GM18861 (cell line): ENCODE measurements around the gene LEFTY1.

Source experiments
- ATAC-seq: cut with Tn5 transposase; IDR thresholded peaks from one replicate; pipeline ENCODE4 v1.9.1; 2021; ENCODE audit not compliant: unreplicated experiment

LEFTY1 gene

DNA sequence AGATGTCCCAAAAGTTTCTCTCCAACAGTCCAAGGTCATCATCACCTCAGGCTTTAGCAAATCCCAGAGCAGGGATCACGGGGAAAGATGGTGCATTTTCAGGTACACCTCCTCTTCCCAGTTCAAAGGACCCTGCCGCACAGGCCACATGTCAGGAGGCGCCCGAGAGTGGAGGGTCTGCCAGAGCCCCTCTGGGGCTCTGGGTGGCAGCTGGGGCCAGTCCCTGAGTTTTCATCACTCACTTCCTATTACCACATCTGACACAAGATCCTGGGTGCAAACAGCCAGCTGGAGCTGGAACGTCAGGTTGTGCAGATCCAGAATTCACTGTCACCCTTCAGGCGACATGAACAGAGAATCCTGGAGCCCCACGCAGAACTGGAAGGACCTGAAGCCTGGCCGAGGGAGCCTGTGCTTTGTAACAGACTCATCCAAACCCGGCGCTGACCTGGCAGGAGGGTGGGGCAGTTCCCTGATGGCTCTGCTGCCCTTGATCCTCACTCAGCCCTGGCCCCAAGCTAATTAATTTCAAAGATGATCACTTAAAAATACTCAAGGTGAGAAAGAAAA lies 15.6 kb downstream of the LEFTY1 start:
- ATAC-seq = no peak

DNA sequence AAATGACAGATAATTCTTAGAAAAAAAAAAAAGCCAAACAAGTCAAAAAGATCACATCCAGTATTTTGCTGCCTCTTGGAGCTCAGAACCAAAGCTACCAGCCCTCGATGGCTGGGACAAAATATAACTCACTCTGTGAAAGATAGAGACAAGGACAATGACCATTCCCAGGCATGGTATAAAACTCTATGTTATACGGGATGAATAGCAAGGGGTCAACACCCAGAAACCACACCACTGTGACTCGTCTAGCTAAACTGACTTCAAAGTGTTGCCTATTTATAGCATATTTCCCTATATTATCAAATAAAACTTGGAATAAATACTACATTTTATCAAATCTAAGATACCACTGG lies 16.9 kb downstream of the LEFTY1 start:
- ATAC-seq = no peak

DNA sequence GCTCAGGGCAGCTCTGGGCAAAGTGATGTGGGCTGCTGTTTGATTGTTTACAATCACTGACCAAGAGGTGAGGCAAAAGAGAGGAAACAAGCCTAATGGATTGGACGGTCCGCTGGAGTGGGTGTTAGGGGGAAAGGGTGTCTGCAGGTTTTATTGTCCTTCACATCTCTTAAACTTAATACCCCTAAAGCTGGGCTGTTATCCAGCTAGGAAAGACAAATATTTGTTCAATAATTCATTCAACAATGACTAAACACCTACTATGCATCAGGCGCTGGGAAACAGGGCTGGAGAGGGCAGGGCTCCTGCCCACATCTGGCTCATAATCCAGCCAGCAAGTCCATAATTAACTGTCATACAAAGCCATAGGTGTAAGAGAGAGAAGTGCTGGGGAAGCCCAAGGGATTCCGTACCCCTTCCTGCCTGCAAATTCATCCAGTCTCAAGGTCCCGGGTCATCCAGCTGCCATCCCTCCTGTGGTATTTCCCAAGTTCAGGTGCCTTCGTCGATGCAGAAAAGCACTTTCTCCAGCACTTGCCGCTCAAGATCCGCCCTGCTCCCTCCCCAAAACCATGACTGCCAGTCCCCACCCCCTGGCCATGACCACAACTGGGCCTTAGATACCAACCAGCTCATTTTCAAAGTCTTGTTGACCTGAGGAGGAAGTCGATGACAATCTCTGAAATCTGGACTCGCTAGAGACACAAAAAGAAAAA lies 17.4 kb downstream of the LEFTY1 start:
- ATAC-seq = no peak

DNA sequence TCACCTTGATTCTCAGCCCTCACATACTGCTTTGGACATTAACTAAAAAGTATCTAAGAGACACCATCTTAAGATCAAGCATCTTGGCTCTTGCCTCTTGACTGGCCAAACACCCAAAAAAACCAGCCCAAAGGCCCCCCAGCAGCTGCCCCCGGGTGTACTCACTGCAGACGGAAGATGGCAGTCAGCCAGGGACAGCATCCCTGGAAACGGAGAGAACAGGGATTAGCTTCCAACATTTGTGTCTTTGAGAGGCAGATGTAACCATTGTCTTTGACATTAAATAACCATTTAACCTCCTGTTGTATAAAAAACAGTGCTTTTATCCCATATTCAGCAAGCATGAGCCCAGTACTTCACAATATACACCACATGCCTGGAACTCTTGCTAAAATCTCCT lies 18.0 kb downstream of the LEFTY1 start:
- no peak for ATAC-seq

DNA sequence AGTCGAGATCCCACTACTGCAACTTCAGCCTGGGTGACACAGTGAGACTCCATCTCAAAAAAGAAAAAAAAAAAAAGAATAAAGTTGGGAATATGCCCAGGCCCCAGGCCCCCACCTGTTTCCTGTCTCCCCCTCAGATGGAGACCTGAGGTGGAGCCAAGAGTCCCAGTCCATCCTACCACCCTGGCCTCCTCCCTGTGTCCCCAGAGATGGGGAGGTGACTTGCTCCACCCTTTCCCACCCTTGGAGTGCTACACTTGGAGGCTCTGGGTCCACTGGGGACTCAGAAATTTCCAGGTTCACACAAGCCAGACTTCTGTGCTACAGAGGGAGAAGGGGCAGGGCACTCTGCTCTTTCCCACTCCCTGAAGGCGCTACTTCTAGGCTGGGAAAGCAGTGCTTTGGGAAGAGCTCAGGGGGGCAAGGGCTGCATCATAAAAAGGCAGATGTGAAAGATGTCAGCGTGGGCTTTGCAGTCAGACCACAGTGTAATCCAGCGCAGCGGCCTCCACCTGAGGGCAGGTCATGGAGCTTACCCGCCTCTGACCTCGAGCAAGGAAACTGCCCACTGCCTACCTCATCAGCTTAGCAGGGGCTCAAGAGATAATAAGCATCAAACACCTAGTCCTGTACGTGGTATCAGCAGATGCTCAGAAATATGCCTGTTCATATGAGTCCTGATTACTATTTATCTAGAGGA lies 20.2 kb downstream of the LEFTY1 start:
- ATAC-seq = no peak

DNA sequence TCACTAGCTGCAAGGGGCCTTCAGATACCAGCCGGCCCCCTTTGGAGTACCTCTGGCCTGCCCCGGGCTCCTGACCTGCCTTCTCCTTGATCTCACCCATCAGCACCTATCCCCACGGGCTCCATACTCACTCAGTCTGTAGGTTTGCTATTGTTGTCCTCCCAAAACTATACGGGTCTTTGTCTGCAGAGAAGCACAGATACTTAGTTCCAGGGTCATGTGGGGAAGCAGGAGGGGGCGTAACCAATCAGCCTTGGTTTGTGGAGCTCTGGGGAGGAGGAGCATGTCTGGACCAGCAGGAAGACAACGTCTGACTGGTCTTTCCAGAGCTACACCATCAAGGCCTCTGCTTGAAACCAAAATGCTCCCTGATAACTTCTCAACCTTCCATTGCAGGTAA lies 22.0 kb downstream of the LEFTY1 start:
- ATAC-seq = no peak

DNA sequence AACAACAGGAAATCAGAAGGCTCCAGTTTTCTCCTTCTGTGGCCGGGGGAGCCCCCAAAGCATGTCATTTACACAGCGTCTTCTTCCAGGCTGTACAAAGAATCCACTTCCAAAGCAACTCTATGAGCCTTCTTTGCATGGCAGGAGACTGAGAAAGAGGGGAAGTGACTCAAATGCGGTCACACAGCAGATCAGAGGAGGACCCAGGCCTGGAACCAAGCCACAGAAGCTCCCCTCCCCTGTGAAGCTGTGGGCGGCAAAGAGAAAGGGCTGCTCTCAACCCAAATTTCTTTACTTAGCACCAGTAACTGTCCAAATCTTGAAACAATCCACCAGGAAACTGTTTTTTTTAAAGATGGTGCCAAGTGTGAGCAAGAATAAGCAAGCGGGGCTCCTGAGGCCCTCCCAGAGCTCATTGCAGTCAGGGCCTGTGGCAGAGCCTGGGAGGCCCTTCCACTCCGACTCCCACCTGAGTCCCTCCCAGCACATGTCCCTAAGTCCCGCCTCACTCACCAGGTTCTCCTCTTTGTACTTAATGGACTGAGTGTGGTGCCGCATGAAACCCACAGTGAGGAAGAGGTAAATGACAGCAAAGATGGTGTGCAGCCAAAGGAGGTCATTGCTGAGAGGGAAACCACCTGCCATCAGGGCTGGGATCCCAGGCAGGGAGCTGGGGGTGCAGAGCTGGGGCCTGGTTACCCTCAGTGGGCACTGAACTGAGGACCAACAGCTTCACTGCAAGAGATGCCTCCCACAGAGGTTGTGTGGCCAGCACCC lies 22.7 kb downstream of the LEFTY1 start:
- ATAC-seq = peak; percentile 67

DNA sequence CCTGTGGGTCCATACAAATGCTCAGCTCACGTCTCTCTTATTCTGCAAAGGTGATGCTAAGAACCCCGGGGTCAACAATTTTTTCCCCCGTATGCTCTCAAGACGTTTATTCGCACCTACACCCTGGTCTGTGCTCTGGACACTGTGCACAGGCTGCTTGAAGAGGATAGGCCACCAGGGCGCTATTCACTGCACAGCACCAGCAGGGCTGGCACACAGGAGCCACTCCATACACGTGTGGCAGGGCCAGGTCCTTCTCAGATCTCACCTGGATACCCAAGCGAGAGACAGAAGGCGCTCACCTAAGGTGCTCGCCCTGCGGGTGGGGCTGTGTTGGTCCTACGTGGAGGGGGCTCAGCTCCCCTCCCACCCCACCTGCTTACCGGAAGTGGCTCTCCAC lies 23.4 kb downstream of the LEFTY1 start:
- no peak for ATAC-seq

DNA sequence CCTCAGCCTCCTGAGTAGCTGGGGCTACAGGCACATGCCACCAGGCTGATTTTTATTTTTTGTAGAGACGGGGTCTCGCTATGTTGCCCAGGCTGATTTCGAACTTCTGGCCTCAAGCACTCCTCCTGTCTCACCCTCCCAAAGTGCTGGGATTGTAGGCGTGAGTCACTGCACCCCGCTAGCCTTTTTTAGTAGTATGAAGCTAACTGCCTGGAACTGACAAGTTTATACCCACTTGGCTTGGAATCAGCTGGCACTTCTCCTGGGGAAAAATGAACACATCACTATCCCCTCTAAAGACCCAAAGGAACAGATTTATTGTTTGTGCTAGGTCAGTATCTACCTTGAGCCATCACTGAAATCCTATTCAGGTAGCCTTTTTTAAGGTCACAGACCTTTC lies 25.8 kb downstream of the LEFTY1 start:
- no peak for ATAC-seq

DNA sequence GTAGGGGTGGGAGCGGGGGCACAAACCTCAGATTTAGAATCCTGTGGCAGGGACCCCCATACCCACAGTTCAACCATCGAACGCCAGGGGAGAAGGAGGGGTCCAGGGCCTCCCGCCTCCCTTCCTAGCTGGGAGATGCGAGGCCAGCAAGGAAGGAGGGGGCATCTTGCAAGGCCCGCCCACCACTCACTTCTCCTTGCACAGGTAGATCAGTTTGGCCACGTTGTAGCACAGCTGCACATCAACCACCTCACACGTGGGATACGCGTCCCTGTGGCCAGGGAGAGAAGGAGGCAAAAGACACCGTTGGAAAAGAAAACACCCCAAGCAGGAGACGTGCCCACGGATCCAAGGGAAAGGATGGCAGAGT lies 26.4 kb downstream of the LEFTY1 start:
- no peak for ATAC-seq

DNA sequence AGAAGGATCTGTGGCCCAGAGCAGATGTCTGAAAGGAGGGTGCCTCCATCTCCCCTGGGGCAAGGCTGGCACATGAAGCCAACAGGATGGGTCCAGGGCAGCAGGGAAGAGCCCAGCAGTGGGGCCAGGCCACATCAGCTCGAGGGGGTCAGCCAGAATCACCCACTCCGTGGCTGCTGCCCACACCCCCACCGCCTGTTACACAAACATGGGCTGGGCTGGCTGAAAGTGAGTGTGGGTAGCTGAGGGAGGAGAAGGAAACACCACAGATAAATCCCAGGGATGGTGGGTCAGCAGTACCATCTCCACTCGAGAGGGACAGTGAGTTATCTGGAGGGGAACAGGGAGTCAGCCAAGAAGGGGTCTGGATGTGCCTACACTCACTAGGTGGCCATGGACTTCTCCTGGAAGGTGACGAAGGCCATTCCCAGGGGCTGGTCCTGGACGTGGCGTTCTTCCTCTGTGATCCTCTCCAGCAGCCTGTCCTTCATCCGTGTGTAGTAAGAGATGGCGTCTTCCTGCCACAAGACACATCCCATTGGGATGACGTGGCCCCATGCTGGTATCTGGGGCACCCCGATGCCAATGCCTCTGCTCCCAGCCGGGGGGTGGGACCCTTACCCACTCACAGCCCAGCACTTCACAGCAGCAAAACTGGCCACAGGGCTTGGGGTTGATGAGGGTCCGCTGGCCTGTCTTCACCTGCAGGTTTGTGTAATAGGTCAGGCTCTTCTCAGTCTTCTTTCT lies 26.9 kb downstream of the LEFTY1 start:
- ATAC-seq = no peak

DNA sequence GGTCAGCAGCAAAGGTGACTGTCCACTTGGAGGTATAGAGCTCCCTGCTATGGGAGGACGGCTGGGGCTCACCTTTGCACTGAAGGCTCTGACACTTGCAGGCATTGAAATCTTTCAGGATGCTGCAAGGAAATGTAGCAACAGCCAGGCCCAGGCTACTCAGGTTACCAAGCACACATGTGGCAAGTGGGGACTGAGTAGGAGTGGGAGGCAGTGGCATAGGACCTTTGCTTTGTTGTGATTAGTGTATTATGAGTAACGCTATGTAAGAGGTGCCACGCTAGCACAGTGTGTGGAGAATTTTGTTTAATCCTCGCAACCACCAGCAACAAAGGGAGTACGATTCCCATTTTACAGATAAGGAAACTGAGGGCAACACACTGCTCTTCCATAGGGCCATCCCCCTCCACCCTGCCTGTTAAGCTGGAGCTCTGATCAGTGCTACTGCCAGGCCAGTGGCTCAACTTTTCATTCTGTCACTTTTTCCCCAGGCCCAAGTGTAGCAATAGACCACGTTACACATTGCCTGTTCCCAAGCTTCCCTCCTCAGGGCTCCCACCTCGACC lies 28.0 kb downstream of the LEFTY1 start:
- no peak for ATAC-seq

DNA sequence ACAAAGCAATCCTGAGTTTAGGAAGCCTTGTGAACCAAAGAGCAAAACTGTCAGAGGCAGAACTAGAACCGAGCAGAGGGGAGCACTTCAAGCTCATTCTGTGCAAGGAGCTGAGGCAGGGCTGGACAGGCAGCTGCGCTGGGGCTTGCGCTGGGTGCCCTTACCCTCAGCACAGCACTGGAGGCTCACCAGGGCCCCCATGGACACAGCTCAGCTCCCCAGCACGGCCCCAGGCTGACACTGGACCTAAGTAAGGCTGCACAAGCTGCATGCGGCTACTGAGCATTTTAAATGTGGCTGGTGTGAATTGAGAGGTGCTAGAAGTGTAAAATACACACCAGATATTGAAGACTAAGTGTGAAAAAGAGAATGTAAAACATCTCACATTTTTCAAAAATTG lies 28.8 kb downstream of the LEFTY1 start:
- no peak for ATAC-seq

DNA sequence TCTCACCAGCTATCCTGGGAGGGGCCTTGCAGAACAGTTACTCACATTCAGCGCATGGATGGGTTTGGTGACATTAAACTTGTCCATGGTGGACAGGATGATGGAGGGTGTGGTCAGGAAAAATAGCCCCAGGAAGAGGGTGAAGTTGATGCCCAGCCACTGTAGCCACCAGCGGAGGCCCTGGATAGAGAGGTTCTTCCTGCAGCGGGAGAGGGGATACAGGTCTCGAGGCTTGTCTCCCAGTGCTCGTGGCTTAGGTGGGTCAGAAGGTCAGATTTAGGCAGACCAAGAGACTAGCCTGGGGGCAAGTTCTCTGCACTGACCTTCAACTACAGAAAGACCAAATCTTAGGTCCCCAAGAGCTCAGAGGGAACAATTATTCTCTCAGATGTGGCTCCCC lies 29.8 kb downstream of the LEFTY1 start:
- ATAC-seq = no peak

DNA sequence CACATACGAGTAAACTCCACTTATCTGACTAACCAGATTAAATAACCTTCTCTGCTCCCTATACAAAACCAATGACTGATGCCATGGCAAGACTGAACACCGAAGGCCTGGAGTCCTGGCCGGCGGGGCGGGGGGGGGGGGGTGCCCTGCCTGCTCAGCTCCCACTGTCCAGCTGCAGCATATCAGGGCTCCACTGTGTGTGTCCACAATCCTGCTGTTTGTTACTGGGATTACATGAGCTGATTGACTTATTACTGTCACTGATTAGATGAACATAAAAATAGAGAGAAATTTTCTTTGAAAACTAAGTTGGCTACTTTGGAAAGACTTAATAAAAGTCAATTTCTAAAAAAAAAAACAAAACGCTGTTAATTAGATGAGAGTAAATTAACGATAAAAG lies 31.7 kb downstream of the LEFTY1 start:
- no peak for ATAC-seq

DNA sequence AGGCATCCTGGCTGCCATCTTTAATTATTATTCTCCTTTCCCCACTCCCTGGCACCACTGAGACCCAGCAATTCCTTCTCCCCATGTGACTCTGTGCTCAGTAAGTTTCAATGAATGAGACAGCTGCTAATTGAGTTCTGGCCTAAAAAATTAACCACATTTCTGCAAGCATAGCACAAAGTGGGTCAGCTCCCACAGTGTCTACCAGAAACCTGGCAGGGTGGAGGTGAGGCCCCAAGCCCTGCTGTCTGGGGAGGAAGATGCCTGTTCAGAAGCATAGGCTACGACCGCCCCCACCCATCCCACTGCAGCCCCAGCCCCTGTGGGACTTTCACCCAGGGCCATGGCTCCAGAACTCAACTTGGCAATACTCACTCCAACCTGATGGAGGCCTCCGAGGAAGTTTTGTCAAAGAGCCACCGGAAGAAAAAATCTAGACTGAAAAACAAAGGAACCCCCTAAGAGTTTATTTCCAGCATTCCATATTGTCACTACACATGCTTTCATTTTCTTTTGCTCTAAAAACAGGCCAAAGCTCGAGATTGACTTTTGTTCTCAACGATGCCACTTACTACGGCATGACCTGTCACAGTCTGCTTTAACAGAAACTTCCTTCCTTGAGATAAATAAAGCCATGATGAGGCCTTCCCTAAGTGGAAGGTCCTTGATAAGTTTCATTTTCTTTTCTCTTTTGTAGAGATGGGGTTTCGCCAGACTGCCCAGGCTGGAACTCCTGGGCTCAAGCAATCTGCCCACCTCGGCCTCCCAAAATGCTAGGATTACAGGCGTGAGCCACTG lies 33.2 kb downstream of the LEFTY1 start:
- no peak for ATAC-seq

DNA sequence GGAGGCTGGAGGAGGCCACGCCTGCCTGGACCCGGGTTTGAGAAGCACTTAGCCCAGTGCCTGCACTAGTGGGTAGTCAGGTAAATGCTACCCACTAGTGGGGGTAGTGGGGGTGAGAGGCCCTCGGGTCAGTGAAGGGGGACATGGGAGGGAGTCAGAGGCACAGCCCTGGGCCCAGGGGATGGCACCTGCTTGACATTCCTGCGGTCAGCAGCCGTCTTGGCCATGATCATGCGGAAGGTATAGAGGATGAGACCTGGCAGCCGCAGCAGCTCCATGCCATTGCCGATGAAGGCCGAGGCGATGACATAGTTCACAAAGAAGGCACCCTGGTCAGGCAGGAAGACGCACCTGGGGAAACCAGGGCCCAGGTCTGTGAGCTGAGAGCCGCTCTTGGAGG lies 35.5 kb downstream of the LEFTY1 start:
- ATAC-seq = no peak

DNA sequence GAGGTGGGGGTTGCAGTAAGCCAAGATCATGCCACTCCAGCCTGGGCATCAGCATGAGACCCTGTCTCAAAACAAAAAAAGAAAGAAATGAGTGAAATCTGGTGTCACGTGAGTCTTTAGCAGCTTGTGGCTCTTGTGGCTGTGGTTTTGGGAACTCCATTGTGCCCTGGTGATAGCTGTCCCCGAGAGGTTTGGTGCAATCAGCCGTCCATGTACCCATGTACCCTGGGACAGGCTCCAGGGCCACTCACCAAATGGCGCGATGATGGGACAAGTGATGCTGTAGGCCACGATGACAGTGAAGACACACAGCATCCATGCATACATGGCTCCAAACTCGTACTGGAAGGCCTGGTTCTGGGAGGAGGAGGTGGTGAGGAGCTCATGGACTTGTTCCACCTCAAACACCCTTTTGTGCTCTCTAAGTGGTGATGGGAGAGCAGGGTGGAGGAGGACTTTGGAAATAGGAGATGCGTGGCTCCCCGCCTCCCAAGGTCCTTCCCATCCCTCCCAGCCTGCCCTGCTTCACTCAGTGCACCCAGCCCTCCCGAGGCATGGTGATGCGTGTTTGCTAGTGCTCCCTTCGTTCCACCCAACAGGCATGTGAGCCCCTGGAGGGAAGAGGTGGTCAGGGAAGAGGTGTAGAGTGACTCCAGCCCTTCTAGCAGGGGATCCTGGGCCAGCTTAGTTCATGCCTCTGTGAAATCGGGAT lies 36.4 kb downstream of the LEFTY1 start:
- ATAC-seq = no peak

DNA sequence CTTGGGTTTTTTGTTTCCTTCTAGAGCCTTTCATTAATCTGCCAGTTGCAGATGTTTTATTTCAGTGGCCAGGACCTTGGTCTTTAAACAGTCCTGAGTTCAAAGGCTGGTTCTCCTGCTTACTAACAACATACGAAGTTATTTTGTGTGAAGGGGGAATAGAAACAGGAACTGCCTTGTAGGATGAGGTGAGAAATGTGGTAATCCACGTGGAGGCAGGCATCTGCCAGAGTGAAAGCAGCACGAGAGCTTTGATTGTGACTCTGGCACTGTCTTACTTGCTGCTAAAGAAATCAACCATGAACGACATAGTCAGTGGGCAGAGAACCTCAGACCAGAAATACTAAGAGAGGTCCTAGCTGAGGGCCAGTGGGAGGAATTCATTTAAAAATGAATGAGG lies 37.1 kb downstream of the LEFTY1 start:
- peak; percentile 54 for ATAC-seq
